CD14-positive monocyte (primary cell): Measurements from ENCODE around the gene TOP2A. TPM values are rescaled to one million over a fixed set of nuclear protein-coding genes. Genes with fewer than 3 reads are reported as not detected.
"Not testable (repeated sequence)": the region's sequence is repeated elsewhere in the genome, so short reads cannot be mapped to it uniquely, and the experiment has no call there.

Source experiments
- DNase-seq, 3 donors: peaks; one replicate each; pipeline ENCODE4 v3.0.0-alpha.2; 2011 to 2022
- H2AFZ ChIP-seq: 2 replicates; pipeline ENCODE4 v1.6.0; 2012; ENCODE audit warnings: mild to moderate bottlenecking, low read depth, low read length, inconsistent platforms; ENCODE audit not compliant: insufficient read depth, poor library complexity, severe bottlenecking
- H3K27ac ChIP-seq, 2 donors: 1 replicate in 1 of 2; 2 replicates in 1 of 2; pipeline ENCODE4 v1.5.1; 2012 to 2013; ENCODE audit warnings: low read length in 2 of 2, control low read depth in 1 of 2, inconsistent platforms in 1 of 2, low read depth in 1 of 2, mild to moderate bottlenecking in 1 of 2
- H3K27me3 ChIP-seq, 2 donors: one replicate each; pipeline versions ENCODE4 v1.6.0 to v1.6.1; 2011 to 2013; ENCODE audit warnings: low read length in 2 of 2; ENCODE audit not compliant: control insufficient read depth in 2 of 2, insufficient read depth in 2 of 2
- H3K36me3 ChIP-seq, 2 donors: replicated peaks in 1 of 2; 1 replicate in 1 of 2; 2 replicates in 1 of 2; pipeline versions ENCODE4 v1.5.1 to v1.6.1; 2012 to 2013; ENCODE audit warnings: low read length in 2 of 2, control low read depth in 1 of 2, inconsistent platforms in 1 of 2, mild to moderate bottlenecking in 1 of 2; ENCODE audit not compliant: insufficient read depth in 2 of 2, control insufficient read depth in 1 of 2
- H3K4me1 ChIP-seq, 2 donors: 1 replicate in 1 of 2; 2 replicates in 1 of 2; pipeline versions ENCODE4 v1.5.1 to v1.6.1; 2012 to 2013; ENCODE audit warnings: low read length in 2 of 2, control low read depth in 1 of 2, inconsistent platforms in 1 of 2, mild to moderate bottlenecking in 1 of 2, moderate library complexity in 1 of 2; ENCODE audit not compliant: insufficient read depth in 2 of 2, control insufficient read depth in 1 of 2
- H3K4me2 ChIP-seq: replicated peaks from 2 replicates; pipeline ENCODE3; 2012; ENCODE audit warnings: low read length, moderate library complexity, mild to moderate bottlenecking; ENCODE audit not compliant: poor library complexity, severe bottlenecking; ENCODE audit errors: extremely low read depth
- H3K4me3 ChIP-seq, 3 experiments: fragments of 200-600 bp in 1 of 3; sonication (generic) in 1 of 3; replicated peaks in 1 of 3; 1 replicate in 2 of 3; 2 replicates in 1 of 3; pipeline ENCODE4 v1.5.1; 2011 to 2013; ENCODE audit warnings: low read length in 3 of 3, mild to moderate bottlenecking in 3 of 3, control low read depth in 2 of 3, low read depth in 2 of 3, inconsistent platforms in 1 of 3, moderate library complexity in 1 of 3
- H3K79me2 ChIP-seq: 2 replicates; pipeline ENCODE4 v1.6.0; 2012; ENCODE audit warnings: mild to moderate bottlenecking, control low read depth, inconsistent platforms, low read length, moderate library complexity; ENCODE audit not compliant: insufficient read depth
- H3K9ac ChIP-seq: 2 replicates; pipeline ENCODE4 v1.6.0; 2017; ENCODE audit warnings: low read length, mild to moderate bottlenecking; ENCODE audit not compliant: insufficient read depth, poor library complexity, severe bottlenecking
- H3K9me3 ChIP-seq, 2 donors: replicated peaks in 1 of 2; 1 replicate in 1 of 2; 2 replicates in 1 of 2; pipeline versions ENCODE4 v1.5.1 to v1.6.1; 2012 to 2013; ENCODE audit warnings: low read length in 2 of 2, control low read depth in 1 of 2; ENCODE audit not compliant: control insufficient read depth in 1 of 2, insufficient read depth in 1 of 2
- H4K20me1 ChIP-seq: 2 replicates; pipeline ENCODE4 v1.6.0; 2012; ENCODE audit warnings: mild to moderate bottlenecking, low read length, control low read depth, moderate library complexity; ENCODE audit not compliant: insufficient read depth
- H3K27ac Mint-ChIP-seq, 7 donors: one replicate each; pipeline ENCODE4 v1.8.0; 2020; ENCODE audit warnings: mild to moderate bottlenecking in 7 of 7, mixed read lengths in 7 of 7, moderate library complexity in 6 of 7, inconsistent platforms in 2 of 7
- H3K27me3 Mint-ChIP-seq, 3 donors: one replicate each; pipeline ENCODE4 v1.8.0; 2021 to 2022; ENCODE audit warnings: low read depth in 3 of 3, mild to moderate bottlenecking in 3 of 3, mixed read lengths in 3 of 3, moderate library complexity in 3 of 3, inconsistent platforms in 1 of 3
- H3K36me3 Mint-ChIP-seq, 2 donors: one replicate each; pipeline ENCODE4 v1.8.0; 2020; ENCODE audit warnings: mixed read lengths in 2 of 2, inconsistent platforms in 1 of 2, mild to moderate bottlenecking in 1 of 2
- H3K4me1 Mint-ChIP-seq: one replicate; pipeline ENCODE4 v1.8.0; 2020; ENCODE audit warnings: mild to moderate bottlenecking, mixed read lengths
- H3K4me3 Mint-ChIP-seq, 2 donors: one replicate each; pipeline ENCODE4 v1.8.0; 2020; ENCODE audit warnings: mild to moderate bottlenecking in 2 of 2, mixed read lengths in 2 of 2, moderate library complexity in 1 of 2
- H3K9me3 Mint-ChIP-seq, 7 donors: one replicate each; pipeline ENCODE4 v1.8.0; 2020 to 2022; ENCODE audit warnings: mixed read lengths in 7 of 7, mild to moderate bottlenecking in 6 of 7, moderate library complexity in 6 of 7, inconsistent platforms in 2 of 7
- WGBS: methylation state at CpG from one replicate; pipeline ENCODE4 v1.1.5; 2013; ENCODE audit warnings: missing lambda C conversion rate; ENCODE audit not compliant: insufficient coverage; 5-methylcytosine and 5-hydroxymethylcytosine counted together
- intact Hi-C, 2 donors: fragments of 100-400 bp; cut with micrococcal nuclease; formaldehyde crosslinking; loops; one replicate each; pipeline versions ENCODE4 v1.15.0 to v1.15.1; 2023
- polyA plus RNA-seq, 3 donors: library from polyadenylated mRNA; depleted of rRNA in 1 of 3; unstranded in 2 of 3; stranded (reverse) in 1 of 3; fragments of 300-500 nt in 2 of 3; fragments of >200 nt in 1 of 3; fragmentation: Illumina TruSeq in 2 of 3; gene quantifications; 1 replicate in 2 of 3; 2 replicates in 1 of 3; pipeline ENCODE4 v1.2.3, GENCODE V29; 2012 to 2021
- TF ChIP-seq, protein P1 (sequence below): fragments of 200-600 bp; IDR thresholded peaks from one replicate; pipeline ENCODE4 v1.8.0; 2022; ENCODE audit warnings: antibody characterized with exemption, mild to moderate bottlenecking

The TOP2A gene
- polyA plus RNA-seq, 3 donors: 0.01 to 0.94 (median 0.28) TPM

GRCh38 chr17:40402668-40403067 is 15.0 kb downstream of the TOP2A start:
- no peak overlapping the region for H2AFZ ChIP-seq
- H3K36me3 Mint-ChIP-seq: peaks cover 39 to 82% of the 10 kb centered on the region in 2 donors

DNA sequence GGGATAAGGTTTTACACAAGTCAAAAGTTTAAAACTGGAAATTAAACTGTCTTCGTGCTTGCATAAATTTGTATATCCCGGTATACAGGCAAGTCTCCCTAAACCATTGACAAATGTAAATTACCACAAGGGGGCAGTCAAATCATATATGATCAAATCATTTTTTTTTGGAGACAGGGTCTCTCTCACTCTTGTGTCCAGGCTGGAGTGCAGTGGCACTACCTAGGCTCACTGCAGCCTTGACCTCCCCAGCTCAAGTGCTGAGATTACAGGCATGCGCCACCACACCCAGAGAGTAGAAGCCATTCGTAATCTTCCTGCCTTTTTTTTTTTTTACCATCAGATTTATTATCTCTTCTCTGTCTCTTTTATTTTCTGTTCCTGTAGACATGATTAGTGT is 18.5 kb downstream of the TOP2A start:
- peaks cover 3% of the 10 kb centered on the region for H3K4me1 Mint-ChIP-seq
- no peaks in the 10 kb centered on the region for H3K9me3 ChIP-seq
- peak overlapping the region in 2 of 7 donors; percentile 36 to 50 for H3K27ac Mint-ChIP-seq
- H3K9ac ChIP-seq: no peak overlapping the region
- H3K36me3 Mint-ChIP-seq: peaks cover 37 to 79% of the 10 kb centered on the region in 2 donors
- no peaks in the 10 kb centered on the region for H3K27me3 Mint-ChIP-seq
- intact Hi-C loops: no loop called here
- TF ChIP-seq, protein P1, sequence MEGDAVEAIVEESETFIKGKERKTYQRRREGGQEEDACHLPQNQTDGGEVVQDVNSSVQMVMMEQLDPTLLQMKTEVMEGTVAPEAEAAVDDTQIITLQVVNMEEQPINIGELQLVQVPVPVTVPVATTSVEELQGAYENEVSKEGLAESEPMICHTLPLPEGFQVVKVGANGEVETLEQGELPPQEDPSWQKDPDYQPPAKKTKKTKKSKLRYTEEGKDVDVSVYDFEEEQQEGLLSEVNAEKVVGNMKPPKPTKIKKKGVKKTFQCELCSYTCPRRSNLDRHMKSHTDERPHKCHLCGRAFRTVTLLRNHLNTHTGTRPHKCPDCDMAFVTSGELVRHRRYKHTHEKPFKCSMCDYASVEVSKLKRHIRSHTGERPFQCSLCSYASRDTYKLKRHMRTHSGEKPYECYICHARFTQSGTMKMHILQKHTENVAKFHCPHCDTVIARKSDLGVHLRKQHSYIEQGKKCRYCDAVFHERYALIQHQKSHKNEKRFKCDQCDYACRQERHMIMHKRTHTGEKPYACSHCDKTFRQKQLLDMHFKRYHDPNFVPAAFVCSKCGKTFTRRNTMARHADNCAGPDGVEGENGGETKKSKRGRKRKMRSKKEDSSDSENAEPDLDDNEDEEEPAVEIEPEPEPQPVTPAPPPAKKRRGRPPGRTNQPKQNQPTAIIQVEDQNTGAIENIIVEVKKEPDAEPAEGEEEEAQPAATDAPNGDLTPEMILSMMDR: peak; percentile 68
- no peaks in the 10 kb centered on the region for H3K4me1 ChIP-seq
- DNase-seq: peak; percentile 18 to 49 (median 38)
- no peak overlapping the region for H3K4me3 ChIP-seq
- no peak overlapping the region for H3K4me2 ChIP-seq
- peaks cover 38 to 74% of the 10 kb centered on the region in 2 donors for H3K36me3 ChIP-seq
- no peak overlapping the region for H3K4me3 Mint-ChIP-seq
- H3K9me3 Mint-ChIP-seq: no peaks in the 10 kb centered on the region
- H3K27ac ChIP-seq: no peak overlapping the region
- H3K79me2 ChIP-seq: peaks cover 12% of the 10 kb centered on the region
- H3K27me3 ChIP-seq: no peaks in the 10 kb centered on the region
- no CpG with 5 or more reads among the region's 4 CpGs for WGBS
- H2AFZ ChIP-seq: no peak overlapping the region
- no peaks in the 10 kb centered on the region for H4K20me1 ChIP-seq

More at GRCh38 chr17:40402668-40403067, 15.0 kb downstream of the TOP2A start:
- no peaks in the 10 kb centered on the region for H3K4me1 Mint-ChIP-seq
- WGBS: 100% methylated on average over 1 of the region's 1 CpG
- Histone ChIP-seq H3K4me1 (no peaks in the 10 kb centered on the region), H3K9ac (no peak overlapping the region), H3K4me2 (no peak overlapping the region), H3K27me3 (no peaks in the 10 kb centered on the region), H3K36me3 (peaks cover 48 to 79% of the 10 kb centered on the region in 2 donors), H4K20me1 (no peaks in the 10 kb centered on the region), H3K9me3 (no peaks in the 10 kb centered on the region), H3K4me3 (no peak overlapping the region), H3K27ac (no peak overlapping the region), H3K79me2 (peaks cover 16% of the 10 kb centered on the region)
- no peak overlapping the region for H3K27ac Mint-ChIP-seq
- TF ChIP-seq, protein P1: no peak
- H3K4me3 Mint-ChIP-seq: no peak overlapping the region
- no peaks in the 10 kb centered on the region for H3K9me3 Mint-ChIP-seq
- no peaks in the 10 kb centered on the region for H3K27me3 Mint-ChIP-seq
- no peak for DNase-seq
- intact Hi-C loops: loop anchor here in 1 of 2 donors (5.0 to 10.0 kb wide), 2 partner anchors 40 to 132 kb away; partner anchors contain the start of gene GJD3

DNA sequence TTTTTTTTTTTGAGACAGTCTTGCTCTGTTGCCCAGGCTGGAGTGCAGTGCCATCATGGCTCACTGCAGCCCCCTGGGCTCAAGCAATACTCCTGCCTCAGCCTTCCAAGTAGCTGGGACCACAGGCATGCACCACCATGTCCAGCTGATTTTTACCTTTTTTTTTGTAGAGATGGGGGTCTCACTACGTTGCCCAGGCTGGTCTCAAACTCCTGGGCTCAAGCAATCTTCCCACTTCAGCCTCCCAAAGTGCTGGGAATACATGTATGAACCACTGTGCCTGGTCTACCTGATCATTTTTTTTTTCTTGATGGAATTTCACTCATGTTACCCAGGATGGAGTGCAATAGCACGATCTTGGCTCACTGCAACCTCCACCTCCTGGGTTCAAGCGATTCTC is 31.1 kb downstream of the TOP2A start:
- H3K4me1 ChIP-seq, H3K27ac Mint-ChIP-seq, H3K4me2 ChIP-seq, H3K4me3 ChIP-seq, intact Hi-C loops, H3K4me3 Mint-ChIP-seq, H3K79me2 ChIP-seq, H3K4me1 Mint-ChIP-seq, H4K20me1 ChIP-seq, DNase-seq, H3K27me3 ChIP-seq, H3K27ac ChIP-seq, H3K9ac ChIP-seq, H3K9me3 ChIP-seq, H3K9me3 Mint-ChIP-seq, H3K27me3 Mint-ChIP-seq, H2AFZ ChIP-seq: not testable (repeated sequence)
- no CpG with 5 or more reads among the region's 3 CpGs for WGBS
- peaks cover 26 to 62% of the 10 kb centered on the region in 2 donors for H3K36me3 Mint-ChIP-seq
- peaks cover 34 to 63% of the 10 kb centered on the region in 2 donors for H3K36me3 ChIP-seq
